Upper lobe of left lung (tissue), 4 donors: ENCODE results near the gene EPGN.

Source experiments
- EP300 ChIP-seq, 4 donors: sonication (generic); formaldehyde crosslinking; IDR thresholded peaks; one replicate each; pipeline ENCODE4 v1.5.1; 2017; ENCODE audit warnings: antibody characterized with exemption in 4 of 4, control low read depth in 2 of 4
- POLR2A ChIP-seq, 4 donors: fragments of 450-650 bp; IDR thresholded peaks; one replicate each; pipeline ENCODE4 v1.5.1; 2016 to 2017; ENCODE audit warnings: antibody characterized with exemption in 4 of 4, mild to moderate bottlenecking in 2 of 4
- POLR2AphosphoS5 ChIP-seq, 2 donors: sonication (generic); formaldehyde crosslinking; IDR thresholded peaks; one replicate each; pipeline ENCODE4 v1.5.1; 2017; ENCODE audit warnings: antibody characterized with exemption in 2 of 2
- TF ChIP-seq, protein P1 (sequence below), 6 experiments: fragments of 450-650 bp in 4 of 6; fragments of 200-600 bp in 2 of 6; sonication (generic) in 2 of 6; IDR thresholded peaks; one replicate each; pipeline ENCODE4 v1.5.1; 2016 to 2019; ENCODE audit warnings: antibody characterized with exemption in 6 of 6

DNA sequence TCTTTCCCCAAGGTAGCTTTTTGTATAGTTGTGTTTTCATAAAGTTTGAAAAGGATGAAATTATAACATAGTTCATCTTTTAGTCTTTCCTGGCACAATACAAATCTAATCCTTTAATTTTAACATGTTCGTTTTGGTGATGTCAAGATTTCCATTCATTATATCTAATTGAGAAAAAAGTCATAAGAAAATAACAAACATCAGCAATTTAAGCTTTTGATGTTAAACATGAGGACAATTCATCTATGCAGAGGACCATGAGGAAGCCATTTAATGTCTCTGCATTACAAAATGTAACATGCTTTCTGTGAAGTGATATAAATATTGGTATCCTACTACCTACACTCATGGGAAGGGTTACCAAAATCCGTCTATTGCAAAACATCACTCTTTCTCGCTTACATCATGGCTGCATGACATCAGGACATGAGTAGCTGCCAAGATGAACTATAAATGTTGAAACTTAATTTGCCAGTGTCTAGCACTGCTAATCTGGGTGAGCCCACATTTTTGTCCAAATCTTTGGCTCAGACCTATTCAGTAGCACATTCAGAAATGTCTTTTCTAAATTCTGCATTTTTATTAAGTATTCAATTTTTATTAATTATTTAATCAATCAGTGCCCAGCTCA lies 9.5 kb downstream of the EPGN start:
- TF ChIP-seq POLR2A (IDR thresholded peaks at IDR 0.05) (no peak), EP300 (IDR thresholded peaks at IDR 0.05) (no peak), POLR2AphosphoS5 (IDR thresholded peaks at IDR 0.05) (no peak)
- TF ChIP-seq, protein P1, sequence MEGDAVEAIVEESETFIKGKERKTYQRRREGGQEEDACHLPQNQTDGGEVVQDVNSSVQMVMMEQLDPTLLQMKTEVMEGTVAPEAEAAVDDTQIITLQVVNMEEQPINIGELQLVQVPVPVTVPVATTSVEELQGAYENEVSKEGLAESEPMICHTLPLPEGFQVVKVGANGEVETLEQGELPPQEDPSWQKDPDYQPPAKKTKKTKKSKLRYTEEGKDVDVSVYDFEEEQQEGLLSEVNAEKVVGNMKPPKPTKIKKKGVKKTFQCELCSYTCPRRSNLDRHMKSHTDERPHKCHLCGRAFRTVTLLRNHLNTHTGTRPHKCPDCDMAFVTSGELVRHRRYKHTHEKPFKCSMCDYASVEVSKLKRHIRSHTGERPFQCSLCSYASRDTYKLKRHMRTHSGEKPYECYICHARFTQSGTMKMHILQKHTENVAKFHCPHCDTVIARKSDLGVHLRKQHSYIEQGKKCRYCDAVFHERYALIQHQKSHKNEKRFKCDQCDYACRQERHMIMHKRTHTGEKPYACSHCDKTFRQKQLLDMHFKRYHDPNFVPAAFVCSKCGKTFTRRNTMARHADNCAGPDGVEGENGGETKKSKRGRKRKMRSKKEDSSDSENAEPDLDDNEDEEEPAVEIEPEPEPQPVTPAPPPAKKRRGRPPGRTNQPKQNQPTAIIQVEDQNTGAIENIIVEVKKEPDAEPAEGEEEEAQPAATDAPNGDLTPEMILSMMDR (IDR thresholded peaks at IDR 0.05), result no peak
